ENCODE measurements around the gene APLN.
A peak's percentile ranks its signal among the peaks of the same experiment; 100 is the strongest.

The APLN gene

GRCh38 chrX:129661369-129661768 lies 6.6 kb upstream of the APLN start:
- DNase-seq (ENCODE audit: low read depth, low spot score), result no peak

- no peak for DNase-seq (ENCODE audit: low read depth, low spot score)
Observed at GRCh38 chrX:129659861-129660260, 5.1 kb upstream of the APLN start.

GRCh38 chrX:129659141-129659540 lies 4.4 kb upstream of the APLN start:
- no peak for DNase-seq (ENCODE audit: low read depth, low spot score)

GRCh38 chrX:129658429-129658828 lies 3.7 kb upstream of the APLN start:
- DNase-seq (ENCODE audit: low read depth, low spot score), result no peak

- peak; percentile 63 for DNase-seq (ENCODE audit: low read depth, low spot score)
Observed at GRCh38 chrX:129655547-129656249, 942 bp upstream of the APLN start.

GRCh38 chrX:129653971-129654651 lies 645 bp downstream of the APLN start:
- DNase-seq (ENCODE audit: low read depth, low spot score), result no peak

- DNase-seq (ENCODE audit: low read depth, low spot score), result no peak
Observed at GRCh38 chrX:129653181-129653970, 1.4 kb downstream of the APLN start.

- DNase-seq (ENCODE audit: low read depth, low spot score), result no peak
Observed at GRCh38 chrX:129652565-129653169, 2.1 kb downstream of the APLN start.

- no peak for DNase-seq (ENCODE audit: low read depth, low spot score)
Observed at GRCh38 chrX:129651756-129652564, 2.8 kb downstream of the APLN start.

GRCh38 chrX:129650821-129651510 lies 3.8 kb downstream of the APLN start:
- DNase-seq (ENCODE audit: low read depth, low spot score), result no peak

- no peak for DNase-seq (ENCODE audit: low read depth, low spot score)
Observed at GRCh38 chrX:129650183-129650689, 4.5 kb downstream of the APLN start.

- no peak for DNase-seq (ENCODE audit: low read depth, low spot score)
Observed at GRCh38 chrX:129649268-129650182, 5.2 kb downstream of the APLN start.

GRCh38 chrX:129648514-129649267 lies 6.1 kb downstream of the APLN start:
- no peak for DNase-seq (ENCODE audit: low read depth, low spot score)

- no peak for DNase-seq (ENCODE audit: low read depth, low spot score)
Observed at GRCh38 chrX:129647418-129648410, 7.0 kb downstream of the APLN start.

GRCh38 chrX:129646566-129647417 lies 8.0 kb downstream of the APLN start:
- no peak for DNase-seq (ENCODE audit: low read depth, low spot score)

- no peak for DNase-seq (ENCODE audit: low read depth, low spot score)
Observed at GRCh38 chrX:129642641-129643040, 12.1 kb downstream of the APLN start.
